GM21515 (cell line): ENCODE measurements around the gene RASSF6.
"Not testable (repeated sequence)": the region's sequence is repeated elsewhere in the genome, so short reads cannot be mapped to it uniquely, and the experiment has no call there.

Experiments used
- ATAC-seq: cut with Tn5 transposase; IDR thresholded peaks from one replicate; pipeline ENCODE4 v1.9.1; 2021; ENCODE audit not compliant: unreplicated experiment

RASSF6 gene

GRCh38 chr4:73613130-73613529 lies 7.1 kb downstream of the RASSF6 start:
- ATAC-seq, result no peak

GRCh38 chr4:73612032-73612431 lies 8.2 kb downstream of the RASSF6 start:
- ATAC-seq, result no peak

- no peak for ATAC-seq
Observed at GRCh38 chr4:73609706-73610105, 10.5 kb downstream of the RASSF6 start.

GRCh38 chr4:73608689-73609594 lies 11.3 kb downstream of the RASSF6 start:
- ATAC-seq, result no peak

GRCh38 chr4:73607375-73608033 lies 12.7 kb downstream of the RASSF6 start:
- ATAC-seq, result no peak

- ATAC-seq, result peak; percentile 81
Observed at GRCh38 chr4:73606465-73606974, 13.7 kb downstream of the RASSF6 start.

GRCh38 chr4:73603854-73604584 lies 16.2 kb downstream of the RASSF6 start:
- ATAC-seq, result no peak

- ATAC-seq, result no peak
Observed at GRCh38 chr4:73603271-73603710, 16.9 kb downstream of the RASSF6 start.

GRCh38 chr4:73600954-73601353 lies 19.3 kb downstream of the RASSF6 start:
- no peak for ATAC-seq

- ATAC-seq, result no peak
Observed at GRCh38 chr4:73599182-73599581, 21.1 kb downstream of the RASSF6 start.

- no peak for ATAC-seq
Observed at GRCh38 chr4:73597594-73597993, 22.6 kb downstream of the RASSF6 start.

GRCh38 chr4:73597183-73597582 lies 23.1 kb downstream of the RASSF6 start:
- ATAC-seq, result not testable (repeated sequence)

- no peak for ATAC-seq
Observed at GRCh38 chr4:73596001-73596400, 24.2 kb downstream of the RASSF6 start.

GRCh38 chr4:73593631-73594241 lies 26.5 kb downstream of the RASSF6 start:
- ATAC-seq, result no peak

- ATAC-seq, result peak; percentile 93
Observed at GRCh38 chr4:73589887-73590801, 30.1 kb downstream of the RASSF6 start.

- ATAC-seq, result peak; percentile 24
Observed at GRCh38 chr4:73589261-73589847, 30.9 kb downstream of the RASSF6 start.

- no peak for ATAC-seq
Observed at GRCh38 chr4:73588613-73589012, 31.6 kb downstream of the RASSF6 start.

- ATAC-seq, result no peak
Observed at GRCh38 chr4:73586666-73587065, 33.6 kb downstream of the RASSF6 start.

- no peak for ATAC-seq
Observed at GRCh38 chr4:73586040-73586439, 34.2 kb downstream of the RASSF6 start.
